Ishikawa (cell line): ENCODE results near the gene ZRANB1.

Experiments used
- CEBPB ChIP-seq: IDR thresholded peaks from 2 replicates; pipeline ENCODE4 v1.6.1; 2012
- CREB1 ChIP-seq: IDR thresholded peaks from 2 replicates; pipeline ENCODE4 v1.6.1; 2012; ENCODE audit warnings: low read depth
- EGR1 ChIP-seq: IDR thresholded peaks from 2 replicates; pipeline ENCODE4 v1.6.1; 2012
- EP300 ChIP-seq: IDR thresholded peaks from 2 replicates; pipeline ENCODE4 v1.6.1; 2012; ENCODE audit warnings: borderline replicate concordance
- FOXM1 ChIP-seq: IDR thresholded peaks from 2 replicates; pipeline ENCODE4 v1.6.1; 2012; ENCODE audit warnings: low read depth, borderline replicate concordance
- NFIC ChIP-seq: IDR thresholded peaks from 2 replicates; pipeline ENCODE4 v1.6.1; 2012
- RAD21 ChIP-seq: IDR thresholded peaks from 2 replicates; pipeline ENCODE4 v1.6.1; 2012; ENCODE audit warnings: low read depth
- TAF1 ChIP-seq: IDR thresholded peaks from 2 replicates; pipeline ENCODE4 v1.6.1; 2012; ENCODE audit warnings: low read depth, mild to moderate bottlenecking
- TCF12 ChIP-seq: IDR thresholded peaks from 2 replicates; pipeline ENCODE4 v1.6.1; 2012; ENCODE audit warnings: low read depth
- TEAD4 ChIP-seq: IDR thresholded peaks from 2 replicates; pipeline ENCODE4 v1.6.1; 2012
- YY1 ChIP-seq: IDR thresholded peaks from 2 replicates; pipeline ENCODE4 v1.6.1; 2012; ENCODE audit warnings: low read depth
- ZBTB7A ChIP-seq: IDR thresholded peaks from 2 replicates; pipeline ENCODE4 v1.6.1; 2012; ENCODE audit warnings: low read depth
- TF ChIP-seq, protein P1 (sequence below): IDR thresholded peaks from 2 replicates; pipeline ENCODE4 v1.6.1; 2012
- TF ChIP-seq, protein P2 (sequence below): IDR thresholded peaks from 2 replicates; pipeline ENCODE4 v1.6.1; 2012; ENCODE audit warnings: low read depth, mild to moderate bottlenecking
- TF ChIP-seq, protein P3 (sequence below): IDR thresholded peaks from 2 replicates; pipeline ENCODE4 v1.6.1; 2012

Gene ZRANB1

DNA sequence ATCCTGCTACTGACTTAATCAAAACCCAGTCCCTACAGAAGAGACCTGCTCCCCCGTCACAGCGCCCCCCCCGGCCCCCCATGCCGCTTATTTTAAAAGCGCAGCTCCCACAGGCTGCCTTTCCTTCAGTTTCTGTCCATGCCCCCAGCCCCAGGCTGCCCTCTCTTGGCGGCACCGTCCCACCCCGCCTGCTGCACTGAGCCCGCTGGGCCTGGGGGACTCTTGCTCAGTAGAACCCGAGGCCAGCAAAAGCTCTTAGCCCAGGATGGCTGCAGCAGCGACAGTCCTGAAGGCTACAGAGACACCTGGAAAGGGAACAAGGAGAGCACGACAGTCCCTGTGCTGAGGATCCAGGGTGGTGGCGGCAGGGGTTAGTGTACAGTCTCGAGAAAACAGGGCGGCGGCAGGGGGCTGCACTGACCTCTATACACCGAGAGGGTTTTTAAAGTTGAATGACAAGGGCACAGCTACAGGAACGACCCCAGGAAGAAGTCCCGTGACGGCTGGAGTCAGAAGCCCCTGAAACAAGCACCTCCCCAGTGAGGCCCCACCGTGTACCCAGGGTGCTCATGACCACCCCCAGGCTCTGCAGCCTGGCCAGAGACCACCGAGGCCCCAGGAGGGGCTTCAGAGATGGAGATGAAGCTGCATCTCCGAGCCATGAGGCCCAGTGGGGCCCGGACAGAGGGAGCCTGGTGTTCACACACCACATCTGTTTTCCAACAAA is 54.4 kb downstream of the ZRANB1 start:
- TF ChIP-seq NFIC (no peak), YY1 (no peak), ZBTB7A (no peak), RAD21 (no peak), EP300 (no peak), EGR1 (no peak), FOXM1 (no peak)
- TF ChIP-seq, protein P1, sequence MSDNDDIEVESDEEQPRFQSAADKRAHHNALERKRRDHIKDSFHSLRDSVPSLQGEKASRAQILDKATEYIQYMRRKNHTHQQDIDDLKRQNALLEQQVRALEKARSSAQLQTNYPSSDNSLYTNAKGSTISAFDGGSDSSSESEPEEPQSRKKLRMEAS, result no peak

DNA sequence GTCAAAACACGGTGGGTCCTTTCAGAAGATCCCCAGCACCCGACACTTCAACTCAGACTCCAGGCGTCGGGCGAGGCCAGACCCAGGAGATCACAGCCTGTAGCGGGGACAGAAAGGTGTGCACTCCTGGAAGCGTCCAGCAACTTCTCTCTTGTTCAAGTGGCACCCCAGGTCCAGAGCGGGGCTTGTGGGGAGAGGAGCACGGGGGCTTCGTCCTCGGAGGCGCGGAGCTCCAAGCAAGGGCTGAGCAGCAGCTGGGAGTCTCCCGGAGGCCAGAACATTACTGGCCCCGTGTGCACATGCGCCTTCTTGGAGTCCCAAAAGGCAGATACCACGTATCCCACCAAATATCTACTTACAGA is 54.9 kb downstream of the ZRANB1 start:
- no peak for TF ChIP-seq RAD21
- TF ChIP-seq TAF1, result no peak

DNA sequence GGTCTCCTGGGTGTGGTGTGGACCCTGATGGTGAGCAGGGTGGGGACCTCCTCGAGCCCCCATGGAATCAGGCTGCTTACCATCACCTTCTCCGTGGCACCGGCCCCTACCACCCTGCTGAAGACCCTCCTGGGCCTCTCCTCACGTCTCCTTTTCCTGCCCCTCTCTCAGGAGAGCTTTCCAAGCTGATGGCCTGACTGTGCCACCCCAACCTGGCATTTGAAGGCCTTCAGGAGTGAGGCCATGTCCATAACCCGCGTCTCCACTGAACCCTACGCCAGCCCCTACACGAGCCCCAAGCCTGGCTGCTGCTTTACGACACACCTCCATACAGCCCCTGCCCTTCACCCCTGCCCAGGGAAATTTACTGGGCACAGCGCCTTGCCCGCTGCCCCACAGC is 55.4 kb downstream of the ZRANB1 start:
- TF ChIP-seq FOXM1 (no peak), TAF1 (no peak), EP300 (no peak), YY1 (no peak), TEAD4 (no peak), RAD21 (no peak), NFIC (no peak), CREB1 (no peak), CEBPB (no peak), ZBTB7A (no peak), TCF12 (no peak), EGR1 (no peak)
- TF ChIP-seq, protein P1, result no peak
- TF ChIP-seq, protein P2, sequence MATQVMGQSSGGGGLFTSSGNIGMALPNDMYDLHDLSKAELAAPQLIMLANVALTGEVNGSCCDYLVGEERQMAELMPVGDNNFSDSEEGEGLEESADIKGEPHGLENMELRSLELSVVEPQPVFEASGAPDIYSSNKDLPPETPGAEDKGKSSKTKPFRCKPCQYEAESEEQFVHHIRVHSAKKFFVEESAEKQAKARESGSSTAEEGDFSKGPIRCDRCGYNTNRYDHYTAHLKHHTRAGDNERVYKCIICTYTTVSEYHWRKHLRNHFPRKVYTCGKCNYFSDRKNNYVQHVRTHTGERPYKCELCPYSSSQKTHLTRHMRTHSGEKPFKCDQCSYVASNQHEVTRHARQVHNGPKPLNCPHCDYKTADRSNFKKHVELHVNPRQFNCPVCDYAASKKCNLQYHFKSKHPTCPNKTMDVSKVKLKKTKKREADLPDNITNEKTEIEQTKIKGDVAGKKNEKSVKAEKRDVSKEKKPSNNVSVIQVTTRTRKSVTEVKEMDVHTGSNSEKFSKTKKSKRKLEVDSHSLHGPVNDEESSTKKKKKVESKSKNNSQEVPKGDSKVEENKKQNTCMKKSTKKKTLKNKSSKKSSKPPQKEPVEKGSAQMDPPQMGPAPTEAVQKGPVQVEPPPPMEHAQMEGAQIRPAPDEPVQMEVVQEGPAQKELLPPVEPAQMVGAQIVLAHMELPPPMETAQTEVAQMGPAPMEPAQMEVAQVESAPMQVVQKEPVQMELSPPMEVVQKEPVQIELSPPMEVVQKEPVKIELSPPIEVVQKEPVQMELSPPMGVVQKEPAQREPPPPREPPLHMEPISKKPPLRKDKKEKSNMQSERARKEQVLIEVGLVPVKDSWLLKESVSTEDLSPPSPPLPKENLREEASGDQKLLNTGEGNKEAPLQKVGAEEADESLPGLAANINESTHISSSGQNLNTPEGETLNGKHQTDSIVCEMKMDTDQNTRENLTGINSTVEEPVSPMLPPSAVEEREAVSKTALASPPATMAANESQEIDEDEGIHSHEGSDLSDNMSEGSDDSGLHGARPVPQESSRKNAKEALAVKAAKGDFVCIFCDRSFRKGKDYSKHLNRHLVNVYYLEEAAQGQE, result no peak
- TF ChIP-seq, protein P3, sequence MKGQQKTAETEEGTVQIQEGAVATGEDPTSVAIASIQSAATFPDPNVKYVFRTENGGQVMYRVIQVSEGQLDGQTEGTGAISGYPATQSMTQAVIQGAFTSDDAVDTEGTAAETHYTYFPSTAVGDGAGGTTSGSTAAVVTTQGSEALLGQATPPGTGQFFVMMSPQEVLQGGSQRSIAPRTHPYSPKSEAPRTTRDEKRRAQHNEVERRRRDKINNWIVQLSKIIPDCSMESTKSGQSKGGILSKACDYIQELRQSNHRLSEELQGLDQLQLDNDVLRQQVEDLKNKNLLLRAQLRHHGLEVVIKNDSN, result no peak

DNA sequence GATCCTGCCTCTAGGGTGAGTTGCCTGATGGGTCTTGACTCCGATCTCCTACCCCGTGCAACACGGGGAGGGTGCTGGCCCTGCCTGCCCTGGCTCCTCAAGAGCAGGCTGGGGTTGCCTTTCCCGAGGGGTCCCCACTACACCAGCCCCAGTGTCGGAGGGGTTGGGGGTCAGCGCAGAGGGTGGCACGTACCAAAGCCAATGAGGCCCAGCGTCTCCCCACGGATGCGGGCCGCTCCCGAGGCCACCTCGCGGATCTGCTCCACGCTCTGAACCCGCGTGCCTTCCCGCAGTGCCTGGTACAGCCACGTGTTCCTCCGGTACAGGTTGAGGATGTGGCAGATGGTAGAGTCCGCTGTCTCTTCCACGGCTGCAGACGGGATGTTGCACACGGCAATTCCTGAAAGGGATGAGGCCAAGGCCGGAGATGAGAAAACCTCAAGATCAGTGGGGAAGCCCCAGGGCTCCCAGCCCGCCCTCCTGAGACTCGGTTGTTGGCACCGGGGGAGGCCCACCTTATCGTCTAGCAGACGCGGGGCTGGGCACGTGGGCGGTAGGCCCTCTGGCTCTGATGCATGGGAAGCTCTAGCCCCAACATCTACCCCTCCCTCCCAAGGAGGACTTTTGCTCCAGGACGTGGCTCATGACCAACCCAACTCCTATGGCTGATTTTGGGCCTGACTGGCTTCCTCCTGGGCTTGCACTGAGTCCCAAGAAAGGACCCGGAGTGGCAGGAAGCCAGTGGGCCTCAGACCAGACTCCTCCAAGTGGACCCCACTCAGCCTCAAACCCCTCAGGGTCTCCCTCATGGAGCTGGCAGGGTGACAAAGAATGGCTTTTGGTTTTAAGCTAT is 56.1 kb downstream of the ZRANB1 start:
- TF ChIP-seq TEAD4, result no peak
- TF ChIP-seq, protein P1, result no peak
- no peak for TF ChIP-seq TAF1
- TF ChIP-seq EP300, result no peak
- TF ChIP-seq YY1, result no peak
- TF ChIP-seq CEBPB, result no peak
- TF ChIP-seq ZBTB7A, result no peak
- TF ChIP-seq, protein P3, result no peak
- no peak for TF ChIP-seq RAD21
- no peak for TF ChIP-seq EGR1
- TF ChIP-seq TCF12, result no peak
- TF ChIP-seq NFIC, result no peak
- TF ChIP-seq CREB1, result no peak
- TF ChIP-seq FOXM1, result no peak
- TF ChIP-seq, protein P2, result no peak

DNA sequence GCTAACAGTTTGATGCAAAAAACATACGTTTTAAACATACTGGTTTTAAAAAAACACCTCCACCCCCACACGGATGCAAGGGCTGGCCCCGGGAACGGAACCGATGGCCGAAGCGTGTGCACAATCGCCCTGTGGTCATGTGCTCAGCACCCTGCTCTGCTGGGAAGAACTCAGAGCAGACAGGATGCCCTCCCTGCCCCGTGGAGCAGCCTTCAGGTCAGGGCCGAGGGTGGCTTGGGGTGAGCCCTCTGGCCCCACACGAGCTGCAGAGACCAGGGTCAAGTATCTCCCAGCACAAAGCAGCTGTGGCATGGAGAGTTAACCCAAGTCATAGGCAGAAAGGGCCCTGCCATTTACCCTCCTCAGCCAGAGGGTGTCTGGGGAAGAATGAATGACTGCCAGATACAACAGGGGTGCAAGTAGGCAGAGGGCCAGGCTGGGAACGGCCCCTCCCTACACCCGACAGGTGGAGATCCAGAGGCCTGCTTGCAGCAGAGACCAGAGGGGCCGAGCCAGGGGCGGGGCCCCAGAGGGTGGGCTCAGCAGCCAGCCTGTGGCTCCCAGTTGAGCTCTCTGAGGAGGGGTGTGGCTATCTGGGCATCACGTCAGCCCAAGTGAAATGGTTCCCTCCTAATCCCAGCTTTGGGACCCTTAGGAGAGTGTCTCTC is 56.8 kb downstream of the ZRANB1 start:
- no peak for TF ChIP-seq RAD21
- TF ChIP-seq ZBTB7A, result no peak
- no peak for TF ChIP-seq TAF1
